HG03159 (cell line): ENCODE measurements around the gene PCDHA1.

Experiments used
- ATAC-seq: cut with Tn5 transposase; IDR thresholded peaks from one replicate; pipeline ENCODE4 v1.9.1; 2021; ENCODE audit warnings: mild to moderate bottlenecking, moderate library complexity; ENCODE audit not compliant: unreplicated experiment

Gene PCDHA1

GRCh38 chr5:140986117-140986521, 200.2 kb downstream of the PCDHA1 start:
- no peak for ATAC-seq

GRCh38 chr5:140988100-140988499, 202.2 kb downstream of the PCDHA1 start:
- ATAC-seq = no peak

GRCh38 chr5:140988608-140989007, 202.7 kb downstream of the PCDHA1 start:
- no peak for ATAC-seq

- no peak for ATAC-seq
These were observed 203.5 kb downstream of the PCDHA1 start for GRCh38 chr5:140989254-140990020.

- ATAC-seq = no peak
These were observed 206.9 kb downstream of the PCDHA1 start for GRCh38 chr5:140992828-140993227.

GRCh38 chr5:140996060-140996459, 210.1 kb downstream of the PCDHA1 start:
- no peak for ATAC-seq

GRCh38 chr5:140998921-140999410, 213.0 kb downstream of the PCDHA1 start:
- ATAC-seq = no peak

- ATAC-seq = no peak
These were observed 215.5 kb downstream of the PCDHA1 start for GRCh38 chr5:141001446-141001843.

- no peak for ATAC-seq
These were observed 216.1 kb downstream of the PCDHA1 start for GRCh38 chr5:141001844-141002604.

- no peak for ATAC-seq
These were observed 216.6 kb downstream of the PCDHA1 start for GRCh38 chr5:141002605-141002965.

- no peak for ATAC-seq
These were observed 217.1 kb downstream of the PCDHA1 start for GRCh38 chr5:141003031-141003430.

GRCh38 chr5:141003791-141004611, 218.1 kb downstream of the PCDHA1 start:
- no peak for ATAC-seq

GRCh38 chr5:141007791-141008190, 221.9 kb downstream of the PCDHA1 start:
- no peak for ATAC-seq

GRCh38 chr5:141010047-141010793, 224.3 kb downstream of the PCDHA1 start:
- ATAC-seq = no peak

GRCh38 chr5:141017943-141018342, 232.0 kb downstream of the PCDHA1 start:
- ATAC-seq = no peak

GRCh38 chr5:141022384-141022783, 236.4 kb downstream of the PCDHA1 start:
- no peak for ATAC-seq

GRCh38 chr5:141031006-141031405, 245.1 kb downstream of the PCDHA1 start:
- ATAC-seq = no peak

- no peak for ATAC-seq
These were observed 246.7 kb downstream of the PCDHA1 start for GRCh38 chr5:141032626-141033025.

- ATAC-seq = no peak
These were observed 253.1 kb downstream of the PCDHA1 start for GRCh38 chr5:141039061-141039460.

GRCh38 chr5:141039517-141039916, 253.6 kb downstream of the PCDHA1 start:
- no peak for ATAC-seq
